Measurements from ENCODE around the gene SEZ6L.

DNA sequence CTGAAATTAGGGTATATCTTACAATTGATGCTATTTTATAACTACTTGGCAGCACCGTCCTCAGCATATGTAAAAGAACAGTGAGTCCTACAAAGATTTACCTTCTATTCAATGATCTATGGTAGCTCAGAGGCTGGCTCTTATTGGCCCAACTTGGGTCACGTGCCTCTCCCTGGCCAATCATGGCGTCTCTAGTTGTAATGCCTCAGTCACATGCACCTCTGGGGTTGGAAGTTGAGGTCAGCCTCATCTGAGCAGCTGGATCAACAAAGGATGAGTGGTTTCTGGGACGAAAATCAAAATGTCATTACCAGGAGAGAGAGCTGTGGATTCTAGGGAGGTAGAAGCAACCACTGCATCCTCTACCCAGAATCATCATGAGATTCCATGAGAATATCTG is 236.9 kb downstream of the SEZ6L start:
- TF ChIP-seq, protein P1, sequence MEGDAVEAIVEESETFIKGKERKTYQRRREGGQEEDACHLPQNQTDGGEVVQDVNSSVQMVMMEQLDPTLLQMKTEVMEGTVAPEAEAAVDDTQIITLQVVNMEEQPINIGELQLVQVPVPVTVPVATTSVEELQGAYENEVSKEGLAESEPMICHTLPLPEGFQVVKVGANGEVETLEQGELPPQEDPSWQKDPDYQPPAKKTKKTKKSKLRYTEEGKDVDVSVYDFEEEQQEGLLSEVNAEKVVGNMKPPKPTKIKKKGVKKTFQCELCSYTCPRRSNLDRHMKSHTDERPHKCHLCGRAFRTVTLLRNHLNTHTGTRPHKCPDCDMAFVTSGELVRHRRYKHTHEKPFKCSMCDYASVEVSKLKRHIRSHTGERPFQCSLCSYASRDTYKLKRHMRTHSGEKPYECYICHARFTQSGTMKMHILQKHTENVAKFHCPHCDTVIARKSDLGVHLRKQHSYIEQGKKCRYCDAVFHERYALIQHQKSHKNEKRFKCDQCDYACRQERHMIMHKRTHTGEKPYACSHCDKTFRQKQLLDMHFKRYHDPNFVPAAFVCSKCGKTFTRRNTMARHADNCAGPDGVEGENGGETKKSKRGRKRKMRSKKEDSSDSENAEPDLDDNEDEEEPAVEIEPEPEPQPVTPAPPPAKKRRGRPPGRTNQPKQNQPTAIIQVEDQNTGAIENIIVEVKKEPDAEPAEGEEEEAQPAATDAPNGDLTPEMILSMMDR (conservative IDR thresholded peaks at IDR 0.05; ENCODE audit: low read depth, low read length), result no peak
- TF ChIP-seq EZH2 (IDR thresholded peaks at IDR 0.05; ENCODE audit: low read length, unreplicated experiment), result no peak
